ENCODE data around the gene RPS19.

DNA sequence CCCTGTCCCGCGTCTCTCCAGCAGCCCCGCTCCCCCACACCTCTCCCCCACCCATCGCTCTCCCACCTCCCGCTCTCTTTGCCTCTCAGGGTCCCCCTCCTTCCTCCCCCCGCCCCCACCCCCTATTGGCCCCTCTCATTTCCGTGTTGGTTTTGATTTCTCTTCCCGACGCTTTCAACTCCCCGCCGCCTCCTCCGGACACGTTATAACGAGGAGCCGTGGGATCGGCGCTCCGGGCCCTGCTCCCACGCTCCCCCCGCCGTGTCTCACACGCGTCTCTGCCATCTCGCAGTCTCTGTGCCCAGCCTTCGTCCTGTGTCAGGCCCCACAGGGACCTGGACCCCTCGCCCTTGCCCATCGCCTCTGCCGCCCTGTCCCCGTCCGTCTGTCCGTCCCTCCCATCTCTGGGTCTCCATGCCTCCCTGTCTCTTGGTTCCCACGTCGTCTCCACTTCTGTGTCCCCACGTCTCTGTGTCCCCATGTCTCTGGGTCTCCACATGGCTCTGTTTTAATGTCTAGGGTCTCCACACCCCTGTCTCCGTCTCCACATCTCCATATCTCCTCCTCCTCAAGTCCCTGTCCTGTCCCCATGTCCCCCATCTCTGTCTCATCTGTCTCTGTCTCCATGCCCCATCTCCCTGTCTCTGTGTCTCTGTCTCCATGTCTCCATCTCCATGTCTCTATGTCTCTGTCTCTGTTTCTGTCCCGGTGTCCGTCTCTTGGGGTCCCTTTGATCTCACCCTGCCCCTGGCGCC lies 55.1 kb downstream of the RPS19 start:
- TF ChIP-seq, protein P1, sequence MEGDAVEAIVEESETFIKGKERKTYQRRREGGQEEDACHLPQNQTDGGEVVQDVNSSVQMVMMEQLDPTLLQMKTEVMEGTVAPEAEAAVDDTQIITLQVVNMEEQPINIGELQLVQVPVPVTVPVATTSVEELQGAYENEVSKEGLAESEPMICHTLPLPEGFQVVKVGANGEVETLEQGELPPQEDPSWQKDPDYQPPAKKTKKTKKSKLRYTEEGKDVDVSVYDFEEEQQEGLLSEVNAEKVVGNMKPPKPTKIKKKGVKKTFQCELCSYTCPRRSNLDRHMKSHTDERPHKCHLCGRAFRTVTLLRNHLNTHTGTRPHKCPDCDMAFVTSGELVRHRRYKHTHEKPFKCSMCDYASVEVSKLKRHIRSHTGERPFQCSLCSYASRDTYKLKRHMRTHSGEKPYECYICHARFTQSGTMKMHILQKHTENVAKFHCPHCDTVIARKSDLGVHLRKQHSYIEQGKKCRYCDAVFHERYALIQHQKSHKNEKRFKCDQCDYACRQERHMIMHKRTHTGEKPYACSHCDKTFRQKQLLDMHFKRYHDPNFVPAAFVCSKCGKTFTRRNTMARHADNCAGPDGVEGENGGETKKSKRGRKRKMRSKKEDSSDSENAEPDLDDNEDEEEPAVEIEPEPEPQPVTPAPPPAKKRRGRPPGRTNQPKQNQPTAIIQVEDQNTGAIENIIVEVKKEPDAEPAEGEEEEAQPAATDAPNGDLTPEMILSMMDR (IDR thresholded peaks at IDR 0.05): no peak
- TF ChIP-seq POLR2A (IDR thresholded peaks at IDR 0.05): no peak

Measured in esophagus squamous epithelium (tissue), 4 donors.